H9 (cell line): Measurements from ENCODE around the gene LRCH1. TPM values are rescaled to one million over a fixed set of nuclear protein-coding genes. Genes with fewer than 3 reads are reported as not detected.

ENCODE experiments used
- DNase-seq: peaks from one replicate; pipeline ENCODE4 v3.0.0-alpha.2; 2017
- H2AFZ ChIP-seq: one replicate; pipeline ENCODE4 v1.6.1; 2013; ENCODE audit warnings: mild to moderate bottlenecking, low read length, control low read depth, moderate library complexity
- H2AK5ac ChIP-seq: 2 replicates; pipeline ENCODE4 v1.6.1; 2013; ENCODE audit warnings: low read length, control low read depth, mixed read lengths; ENCODE audit not compliant: insufficient read length
- H2BK120ac ChIP-seq: one replicate; pipeline ENCODE4 v1.6.1; 2013; ENCODE audit warnings: low read depth, mild to moderate bottlenecking, low read length, control low read depth, inconsistent platforms; ENCODE audit not compliant: poor library complexity, severe bottlenecking
- H2BK12ac ChIP-seq: 2 replicates; pipeline ENCODE4 v1.6.1; 2013; ENCODE audit warnings: low read length, control low read depth, mixed read lengths, low read depth; ENCODE audit not compliant: insufficient read length
- H2BK15ac ChIP-seq: 2 replicates; pipeline ENCODE4 v1.6.1; 2013; ENCODE audit warnings: low read depth, low read length, control low read depth
- H2BK20ac ChIP-seq: one replicate; pipeline ENCODE4 v1.6.1; 2013; ENCODE audit warnings: low read depth, mild to moderate bottlenecking, low read length, control low read depth, inconsistent platforms; ENCODE audit not compliant: poor library complexity, severe bottlenecking
- H2BK5ac ChIP-seq: 2 replicates; pipeline ENCODE4 v1.6.1; 2013; ENCODE audit warnings: low read length, control low read depth, mixed read lengths; ENCODE audit not compliant: insufficient read length
- H3K14ac ChIP-seq: 2 replicates; pipeline ENCODE4 v1.6.1; 2013; ENCODE audit warnings: low read length, control low read depth; ENCODE audit not compliant: insufficient read depth
- H3K18ac ChIP-seq: 2 replicates; pipeline ENCODE4 v1.6.1; 2013; ENCODE audit warnings: low read depth, mild to moderate bottlenecking, mixed read lengths, low read length, control low read depth; ENCODE audit not compliant: insufficient read length
- H3K23ac ChIP-seq: 2 replicates; pipeline ENCODE4 v1.6.1; 2013; ENCODE audit warnings: low read length, control low read depth, mixed read lengths, low read depth; ENCODE audit not compliant: insufficient read length
- H3K23me2 ChIP-seq: 2 replicates; pipeline ENCODE4 v1.6.1; 2013; ENCODE audit warnings: low read depth, mild to moderate bottlenecking, mixed read lengths, low read length, control low read depth; ENCODE audit not compliant: insufficient read length, poor library complexity, severe bottlenecking
- H3K27ac ChIP-seq: 2 replicates; pipeline ENCODE4 v1.5.1; 2013; ENCODE audit warnings: low read length, control low read depth, mixed read lengths, low read depth; ENCODE audit not compliant: insufficient read length
- H3K27me3 ChIP-seq: 2 replicates; pipeline ENCODE4 v1.6.1; 2013; ENCODE audit warnings: low read length, control low read depth, inconsistent platforms; ENCODE audit not compliant: insufficient read depth
- H3K4ac ChIP-seq: 2 replicates; pipeline ENCODE4 v1.6.1; 2013; ENCODE audit warnings: low read depth, mild to moderate bottlenecking, control low read depth, inconsistent platforms, low read length, moderate library complexity
- H3K4me1 ChIP-seq: 2 replicates; pipeline ENCODE4 v1.6.1; 2013; ENCODE audit warnings: low read length, control low read depth, inconsistent platforms; ENCODE audit not compliant: insufficient read depth
- H3K4me2 ChIP-seq: 2 replicates; pipeline ENCODE4 v1.6.1; 2013; ENCODE audit warnings: low read length, control low read depth, mixed read lengths; ENCODE audit not compliant: insufficient read length, insufficient read depth
- H3K56ac ChIP-seq: 2 replicates; pipeline ENCODE4 v1.6.1; 2013; ENCODE audit warnings: low read depth, mild to moderate bottlenecking, mixed read lengths, low read length, control low read depth; ENCODE audit not compliant: insufficient read length
- H3K79me1 ChIP-seq: 2 replicates; pipeline ENCODE4 v1.6.1; 2013; ENCODE audit warnings: low read depth, mild to moderate bottlenecking, moderate library complexity, low read length, control low read depth, inconsistent platforms; ENCODE audit not compliant: insufficient read depth, poor library complexity, severe bottlenecking
- H3K79me2 ChIP-seq: 2 replicates; pipeline ENCODE4 v1.6.1; 2013; ENCODE audit warnings: low read length, control low read depth, inconsistent platforms; ENCODE audit not compliant: insufficient read depth
- H3K9ac ChIP-seq: 2 replicates; pipeline ENCODE4 v1.6.1; 2013; ENCODE audit warnings: low read length, control low read depth, mixed read lengths; ENCODE audit not compliant: insufficient read length; ENCODE audit errors: extremely low read depth
- H3K9me3 ChIP-seq: one replicate; pipeline ENCODE4 v1.6.1; 2013; ENCODE audit warnings: low read depth, low read length, inconsistent platforms; ENCODE audit not compliant: control insufficient read depth
- H3T11ph ChIP-seq: one replicate; pipeline ENCODE4 v1.6.1; 2013; ENCODE audit warnings: mild to moderate bottlenecking, low read length, control low read depth, inconsistent platforms
- H4K20me1 ChIP-seq: one replicate; pipeline ENCODE4 v1.6.1; 2013; ENCODE audit not compliant: control insufficient read depth, insufficient read length, insufficient read depth
- H4K5ac ChIP-seq: 2 replicates; pipeline ENCODE4 v1.6.1; 2013; ENCODE audit warnings: low read depth, mild to moderate bottlenecking, mixed read lengths, low read length, control low read depth; ENCODE audit not compliant: insufficient read length
- H4K8ac ChIP-seq: replicated peaks from 2 replicates; pipeline ENCODE4 v1.6.1; 2013; ENCODE audit warnings: low read length, control low read depth, mixed read lengths, low read depth; ENCODE audit not compliant: insufficient read length
- H4K91ac ChIP-seq: 2 replicates; pipeline ENCODE4 v1.6.1; 2013; ENCODE audit warnings: low read depth, mild to moderate bottlenecking, moderate library complexity, mixed read lengths, low read length, control low read depth; ENCODE audit not compliant: insufficient read length
- H3K27ac Mint-ChIP-seq, 3 experiments: 2 replicates in 2 of 3; 3 replicates in 1 of 3; pipeline ENCODE4 v1.8.0; 2020 to 2021; ENCODE audit warnings: mixed read lengths in 3 of 3, mild to moderate bottlenecking in 1 of 3, moderate library complexity in 1 of 3
- H3K27me3 Mint-ChIP-seq: 2 replicates; pipeline ENCODE4 v1.8.0; 2021; ENCODE audit warnings: low read depth, mild to moderate bottlenecking, moderate library complexity, mixed read lengths
- H3K36me3 Mint-ChIP-seq, 3 experiments: 2 replicates in 2 of 3; 3 replicates in 1 of 3; pipeline ENCODE4 v1.8.0; 2020 to 2021; ENCODE audit warnings: low read depth in 3 of 3, mixed read lengths in 3 of 3; ENCODE audit not compliant: insufficient read depth in 1 of 3
- H3K4me1 Mint-ChIP-seq, 2 experiments: 2 replicates each; pipeline ENCODE4 v1.8.0; 2020; ENCODE audit warnings: mixed read lengths in 2 of 2
- H3K4me3 Mint-ChIP-seq, 2 experiments: 2 replicates in 1 of 2; 3 replicates in 1 of 2; pipeline ENCODE4 v1.8.0; 2020 to 2021; ENCODE audit warnings: mild to moderate bottlenecking in 2 of 2, mixed read lengths in 2 of 2, moderate library complexity in 1 of 2
- H3K9me3 Mint-ChIP-seq, 2 experiments: 2 replicates in 1 of 2; 3 replicates in 1 of 2; pipeline ENCODE4 v1.8.0; 2020; ENCODE audit warnings: mild to moderate bottlenecking in 2 of 2, mixed read lengths in 2 of 2, moderate library complexity in 1 of 2
- WGBS: extraction: QIAGEN DNeasy Blood & Tissue Kit; methylation state at CpG from one replicate; pipeline ENCODE4 v1.1.7; 2013; ENCODE audit warnings: missing lambda C conversion rate, low lambda C conversion rate, mixed read lengths; ENCODE audit not compliant: insufficient read length; ENCODE audit errors: extremely low coverage; 5-methylcytosine and 5-hydroxymethylcytosine counted together
- total RNA-seq: library from RNA; stranded (reverse); gene quantifications from 2 replicates; pipeline ENCODE4 v1.2.1, GENCODE V29; 2021
- TF ChIP-seq, protein P1 (sequence below): fragments of 200-600 bp; sonication (generic); conservative IDR thresholded peaks from 3 replicates; pipeline ENCODE4 v1.8.0; 2021; ENCODE audit warnings: antibody characterized with exemption, mild to moderate bottlenecking

The LRCH1 gene
- total RNA-seq, 1 experiment from 2014 or later = 8.0 TPM

DNA sequence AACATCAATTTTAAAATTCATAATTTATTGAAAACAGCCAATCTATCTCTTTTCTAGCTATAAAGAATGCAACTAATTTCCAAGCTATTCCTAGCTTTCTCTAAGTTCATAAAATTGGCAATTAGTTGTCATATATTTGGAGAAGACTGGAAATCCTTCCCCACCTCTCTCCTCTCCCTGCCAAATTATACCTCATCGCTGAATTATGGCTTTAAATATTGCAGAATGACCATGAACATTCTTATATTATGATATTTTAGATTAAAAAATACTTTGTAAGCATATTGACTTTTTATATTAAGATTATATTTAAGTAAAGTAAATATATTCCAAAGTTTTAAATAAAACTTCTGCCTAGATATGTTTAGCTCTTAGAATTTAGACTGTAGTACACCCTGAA is 185.8 kb downstream of the LRCH1 start:
- H3K9me3 Mint-ChIP-seq = no peaks in the 10 kb centered on the region
- H3K27me3 Mint-ChIP-seq = no peaks in the 10 kb centered on the region
- H3K27ac Mint-ChIP-seq = no peak overlapping the region
- H3K4me2 ChIP-seq = no peak overlapping the region
- no peak overlapping the region for H3K4me3 Mint-ChIP-seq
- H3K79me2 ChIP-seq = no peaks in the 10 kb centered on the region
- no peak overlapping the region for H3K9ac ChIP-seq
- H2AFZ ChIP-seq = no peak overlapping the region
- H2BK12ac ChIP-seq = no peak overlapping the region
- no peak overlapping the region for H4K5ac ChIP-seq
- H2BK120ac ChIP-seq = no peak overlapping the region
- peaks cover 6% of the 10 kb centered on the region in 2 experiments for H3K4me1 Mint-ChIP-seq
- no CpG with 5 or more reads among the region's 1 CpG for WGBS
- H3K4me1 ChIP-seq = no peaks in the 10 kb centered on the region
- no peak overlapping the region for H3K4ac ChIP-seq
- H3K23ac ChIP-seq = no peak overlapping the region
- H4K20me1 ChIP-seq = no peaks in the 10 kb centered on the region
- DNase-seq = no peak
- H3K27me3 ChIP-seq = no peaks in the 10 kb centered on the region; the same call in 1 of the 2 replicates
- H4K8ac ChIP-seq = no peak overlapping the region
- no peaks in the 10 kb centered on the region for H3K23me2 ChIP-seq
- no peak overlapping the region for H3K18ac ChIP-seq
- no peak overlapping the region for H3K27ac ChIP-seq
- H3T11ph ChIP-seq = no peak overlapping the region
- no peaks in the 10 kb centered on the region for H3K9me3 ChIP-seq
- peaks cover 0 to 5% (median 0%) of the 10 kb centered on the region in 3 experiments; a peak in 2 of 7 replicates for H3K36me3 Mint-ChIP-seq
- H4K91ac ChIP-seq = no peak overlapping the region
- H2BK15ac ChIP-seq = no peak overlapping the region
- H2AK5ac ChIP-seq = no peak overlapping the region
- no peak overlapping the region for H2BK5ac ChIP-seq
- H3K14ac ChIP-seq = no peak overlapping the region
- H2BK20ac ChIP-seq = no peak overlapping the region
- no peaks in the 10 kb centered on the region for H3K79me1 ChIP-seq
- no peak overlapping the region for H3K56ac ChIP-seq
- TF ChIP-seq, protein P1, sequence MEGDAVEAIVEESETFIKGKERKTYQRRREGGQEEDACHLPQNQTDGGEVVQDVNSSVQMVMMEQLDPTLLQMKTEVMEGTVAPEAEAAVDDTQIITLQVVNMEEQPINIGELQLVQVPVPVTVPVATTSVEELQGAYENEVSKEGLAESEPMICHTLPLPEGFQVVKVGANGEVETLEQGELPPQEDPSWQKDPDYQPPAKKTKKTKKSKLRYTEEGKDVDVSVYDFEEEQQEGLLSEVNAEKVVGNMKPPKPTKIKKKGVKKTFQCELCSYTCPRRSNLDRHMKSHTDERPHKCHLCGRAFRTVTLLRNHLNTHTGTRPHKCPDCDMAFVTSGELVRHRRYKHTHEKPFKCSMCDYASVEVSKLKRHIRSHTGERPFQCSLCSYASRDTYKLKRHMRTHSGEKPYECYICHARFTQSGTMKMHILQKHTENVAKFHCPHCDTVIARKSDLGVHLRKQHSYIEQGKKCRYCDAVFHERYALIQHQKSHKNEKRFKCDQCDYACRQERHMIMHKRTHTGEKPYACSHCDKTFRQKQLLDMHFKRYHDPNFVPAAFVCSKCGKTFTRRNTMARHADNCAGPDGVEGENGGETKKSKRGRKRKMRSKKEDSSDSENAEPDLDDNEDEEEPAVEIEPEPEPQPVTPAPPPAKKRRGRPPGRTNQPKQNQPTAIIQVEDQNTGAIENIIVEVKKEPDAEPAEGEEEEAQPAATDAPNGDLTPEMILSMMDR = no peak
